ENCODE measurements around the gene MEX3B.
A peak's percentile ranks its signal among the peaks of the same experiment; 100 is the strongest.
"Not testable (repeated sequence)": the region's sequence is repeated elsewhere in the genome, so short reads cannot be mapped to it uniquely, and the experiment has no call there.

The MEX3B gene

GRCh38 chr15:82047453-82048400, 1.9 kb upstream of the MEX3B start:
- peak; percentile 65 for DNase-seq

GRCh38 chr15:82046666-82047452, 1.0 kb upstream of the MEX3B start:
- peak; percentile 91 for DNase-seq

GRCh38 chr15:82045179-82045891, 483 bp downstream of the MEX3B start:
- no peak for DNase-seq

- peak; percentile 58 for DNase-seq
Measured at GRCh38 chr15:82044373-82045178, 1.2 kb downstream of the MEX3B start.

GRCh38 chr15:82043796-82044372, 1.9 kb downstream of the MEX3B start:
- no peak for DNase-seq

- DNase-seq, result peak; percentile 32
Measured at GRCh38 chr15:82043130-82043673, 2.6 kb downstream of the MEX3B start.

- peak; percentile 92 for DNase-seq
Measured at GRCh38 chr15:82040862-82041261, 5.0 kb downstream of the MEX3B start.

GRCh38 chr15:82040390-82040789, 5.4 kb downstream of the MEX3B start:
- DNase-seq, result no peak

GRCh38 chr15:82039871-82040270, 5.9 kb downstream of the MEX3B start:
- no peak for DNase-seq

- no peak for DNase-seq
Measured at GRCh38 chr15:82036461-82036860, 9.4 kb downstream of the MEX3B start.

- no peak for DNase-seq
Measured at GRCh38 chr15:82031871-82032270, 13.9 kb downstream of the MEX3B start.

GRCh38 chr15:82030176-82030575, 15.6 kb downstream of the MEX3B start:
- no peak for DNase-seq

GRCh38 chr15:82028163-82028562, 17.7 kb downstream of the MEX3B start:
- not testable (repeated sequence) for DNase-seq

GRCh38 chr15:82021992-82022391, 23.8 kb downstream of the MEX3B start:
- DNase-seq, result peak; percentile 88

GRCh38 chr15:82020625-82021394, 25.0 kb downstream of the MEX3B start:
- DNase-seq, result no peak

- no peak for DNase-seq
Measured at GRCh38 chr15:82018201-82018600, 27.6 kb downstream of the MEX3B start.

GRCh38 chr15:82017656-82018055, 28.2 kb downstream of the MEX3B start:
- no peak for DNase-seq

- DNase-seq, result no peak
Measured at GRCh38 chr15:82014989-82015388, 30.8 kb downstream of the MEX3B start.

GRCh38 chr15:82012908-82013307, 32.9 kb downstream of the MEX3B start:
- DNase-seq, result no peak

- no peak for DNase-seq
Measured at GRCh38 chr15:82005239-82005638, 40.6 kb downstream of the MEX3B start.

GRCh38 chr15:82003916-82004315, 41.9 kb downstream of the MEX3B start:
- no peak for DNase-seq
